Measurements from ENCODE around the gene PLCG2.

Gene PLCG2

DNA sequence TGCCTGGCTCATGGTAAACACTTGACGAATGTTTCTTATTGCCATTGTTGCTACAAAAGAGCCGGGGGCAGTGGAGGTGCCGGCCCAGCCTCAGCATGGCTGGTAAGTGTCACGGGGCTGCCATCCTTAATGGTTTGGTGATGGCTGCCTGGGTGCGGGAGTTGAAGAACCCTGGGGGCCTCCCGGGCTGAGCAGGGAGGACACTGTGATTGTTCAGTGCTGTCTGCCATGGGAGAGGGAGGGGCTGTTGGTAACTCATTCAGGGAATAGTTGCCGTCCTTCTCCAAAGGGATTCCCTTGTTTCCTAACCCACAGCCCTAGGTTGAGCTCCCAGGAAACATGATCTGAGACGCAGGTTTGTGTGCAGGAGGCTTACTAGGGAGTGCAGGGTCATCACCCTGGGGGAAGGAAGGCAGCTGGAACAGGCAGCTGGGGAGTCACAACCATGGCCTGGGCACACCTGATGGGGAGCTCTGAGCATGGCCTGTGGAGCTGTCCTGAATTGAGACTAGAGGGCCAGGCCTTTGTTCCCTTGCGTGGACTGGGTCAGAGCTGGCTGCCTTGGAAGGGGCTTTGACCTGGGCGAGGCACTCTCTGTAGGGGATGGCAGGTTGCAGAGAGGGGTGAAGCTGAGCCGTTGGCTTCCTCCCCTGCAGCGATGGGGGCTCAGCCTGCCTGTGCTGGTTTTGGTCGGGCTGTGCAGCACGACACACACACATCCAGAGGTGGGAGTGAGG lies 85.7 kb downstream of the PLCG2 start:
- H3K9ac ChIP-seq (ENCODE audit: low read depth, low read length): no peak overlapping the region
- ATAC-seq (ENCODE audit: insufficient read depth, low read depth): no peak
- H3K4me1 ChIP-seq (ENCODE audit: insufficient read depth, low read length): no peaks in the 10 kb centered on the region
- no peak overlapping the region for H3K4me3 ChIP-seq (ENCODE audit: low read depth in 1 of 2, low read length in 2 of 2)
- H3K9me3 ChIP-seq (ENCODE audit: insufficient read depth, low read length, severe bottlenecking): no peaks in the 10 kb centered on the region
- no peaks in the 10 kb centered on the region for H3K36me3 ChIP-seq (ENCODE audit: insufficient read depth, low read length)
- H3K27ac ChIP-seq (ENCODE audit: low read length): no peak overlapping the region
- H4K20me1 ChIP-seq (ENCODE audit: insufficient read depth, low read length): no peaks in the 10 kb centered on the region
- peaks cover 4% of the 10 kb centered on the region for H3K27me3 ChIP-seq (ENCODE audit: insufficient read depth, low read length, poor library complexity)
- DNase-seq: no peak
- TF ChIP-seq CTCF (IDR thresholded peaks at IDR 0.05; ENCODE audit: borderline replicate concordance, extremely low read depth, low read length, poor library complexity, severe bottlenecking) (no peak), EZH2 (IDR thresholded peaks at IDR 0.05; ENCODE audit: borderline replicate concordance, low read depth, low read length, severe bottlenecking) (no peak)
- H2AFZ ChIP-seq (ENCODE audit: low read depth, low read length): no peak overlapping the region
- no peak overlapping the region for H3K4me2 ChIP-seq (ENCODE audit: insufficient read depth, low read length)
- H3K79me2 ChIP-seq (ENCODE audit: insufficient read depth, low read length): no peaks in the 10 kb centered on the region

DNA sequence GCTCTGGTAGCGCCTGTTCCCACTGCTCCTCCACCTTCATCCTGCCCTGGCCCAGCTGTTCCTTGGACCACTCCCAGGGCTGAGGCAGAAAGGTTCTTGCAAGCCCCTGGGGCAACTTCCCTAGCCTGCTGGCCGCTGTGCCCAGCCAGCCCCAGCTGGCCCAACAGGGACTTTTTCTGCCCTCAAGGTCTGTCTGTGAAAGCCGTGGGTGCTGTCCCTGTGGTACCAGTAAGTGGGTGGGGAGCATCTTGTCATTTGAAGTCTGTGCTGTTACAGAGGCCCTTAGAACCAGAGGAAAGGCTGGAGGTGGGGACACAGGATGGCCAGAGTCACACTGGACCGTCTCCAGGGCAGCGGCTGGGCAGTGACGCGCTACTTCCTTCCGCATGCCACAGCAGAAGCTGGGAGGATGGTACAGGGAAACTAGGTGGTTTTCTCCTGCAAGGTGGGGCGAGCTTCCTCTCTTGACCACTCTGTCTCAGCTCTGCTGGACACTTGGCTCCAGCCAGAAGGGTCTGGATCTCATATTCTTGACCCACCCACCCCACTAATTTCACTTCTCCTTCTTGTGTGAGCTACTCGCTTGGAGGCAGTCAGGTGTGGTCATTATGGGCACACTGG lies 87.8 kb downstream of the PLCG2 start:
- DNase-seq (no peak), ATAC-seq (ENCODE audit: insufficient read depth, low read depth) (no peak)
- H3K9me3 ChIP-seq (ENCODE audit: insufficient read depth, low read length, severe bottlenecking): no peaks in the 10 kb centered on the region
- H2AFZ ChIP-seq (ENCODE audit: low read depth, low read length): no peak overlapping the region
- H3K27me3 ChIP-seq (ENCODE audit: insufficient read depth, low read length, poor library complexity): peaks cover 4% of the 10 kb centered on the region
- H3K4me2 ChIP-seq (ENCODE audit: insufficient read depth, low read length): no peak overlapping the region
- no peaks in the 10 kb centered on the region for H3K4me1 ChIP-seq (ENCODE audit: insufficient read depth, low read length)
- no peak overlapping the region for H3K27ac ChIP-seq (ENCODE audit: low read length)
- H3K36me3 ChIP-seq (ENCODE audit: insufficient read depth, low read length): no peaks in the 10 kb centered on the region
- H3K79me2 ChIP-seq (ENCODE audit: insufficient read depth, low read length): no peaks in the 10 kb centered on the region
- H4K20me1 ChIP-seq (ENCODE audit: insufficient read depth, low read length): no peaks in the 10 kb centered on the region
- H3K4me3 ChIP-seq (ENCODE audit: low read depth in 1 of 2, low read length in 2 of 2): no peak overlapping the region
- TF ChIP-seq EZH2 (IDR thresholded peaks at IDR 0.05; ENCODE audit: borderline replicate concordance, low read depth, low read length, severe bottlenecking): no peak
- no peak for TF ChIP-seq CTCF (IDR thresholded peaks at IDR 0.05; ENCODE audit: borderline replicate concordance, extremely low read depth, low read length, poor library complexity, severe bottlenecking)
- H3K9ac ChIP-seq (ENCODE audit: low read depth, low read length): no peak overlapping the region

- no peak for TF ChIP-seq CTCF (IDR thresholded peaks at IDR 0.05; ENCODE audit: borderline replicate concordance, extremely low read depth, low read length, poor library complexity, severe bottlenecking)
- TF ChIP-seq EZH2 (IDR thresholded peaks at IDR 0.05; ENCODE audit: borderline replicate concordance, low read depth, low read length, severe bottlenecking): no peak
- no peaks in the 10 kb centered on the region for H4K20me1 ChIP-seq (ENCODE audit: insufficient read depth, low read length)
These were observed 89.1 kb downstream of the PLCG2 start for GRCh38 chr16:81868057-81868748.

More at GRCh38 chr16:81868057-81868748, 89.1 kb downstream of the PLCG2 start:
- Histone ChIP-seq H3K4me3 (ENCODE audit: low read depth in 1 of 2, low read length in 2 of 2) (no peak overlapping the region), H3K9me3 (ENCODE audit: insufficient read depth, low read length, severe bottlenecking) (no peaks in the 10 kb centered on the region), H3K27me3 (ENCODE audit: insufficient read depth, low read length, poor library complexity) (peaks cover 8% of the 10 kb centered on the region), H3K9ac (ENCODE audit: low read depth, low read length) (no peak overlapping the region), H3K27ac (ENCODE audit: low read length) (no peak overlapping the region), H3K79me2 (ENCODE audit: insufficient read depth, low read length) (no peaks in the 10 kb centered on the region), H3K36me3 (ENCODE audit: insufficient read depth, low read length) (no peaks in the 10 kb centered on the region), H3K4me1 (ENCODE audit: insufficient read depth, low read length) (no peaks in the 10 kb centered on the region), H2AFZ (ENCODE audit: low read depth, low read length) (no peak overlapping the region), H3K4me2 (ENCODE audit: insufficient read depth, low read length) (no peak overlapping the region)
- ATAC-seq (ENCODE audit: insufficient read depth, low read depth) (no peak), DNase-seq (no peak)

Data from DND-41 (cell line).